KOPT-K1 (cell line): ENCODE measurements around the gene CACNA1S.

Experiments used
- H3K27ac ChIP-seq: fragments of 200-600 bp; sonication (generic); 2 replicates; pipeline ENCODE4 v1.5.1; 2016; ENCODE audit warnings: antibody characterized with exemption, mild to moderate bottlenecking, low read depth, low read length; ENCODE audit not compliant: poor library complexity, severe bottlenecking
- H3K36me3 ChIP-seq: fragments of 200-600 bp; sonication (generic); 2 replicates; pipeline ENCODE4 v1.5.1; 2017; ENCODE audit warnings: antibody characterized with exemption, mild to moderate bottlenecking, low read length, moderate library complexity; ENCODE audit not compliant: insufficient read depth
- H3K9me3 ChIP-seq: fragments of 200-600 bp; sonication (generic); 2 replicates; pipeline ENCODE4 v1.5.1; 2017; ENCODE audit warnings: antibody characterized with exemption, low read length, mild to moderate bottlenecking; ENCODE audit not compliant: insufficient read depth, poor library complexity, severe bottlenecking

CACNA1S gene

GRCh38 chr1:201096977-201097856 lies 15.0 kb downstream of the CACNA1S start:
- no peaks in the 10 kb centered on the region for H3K36me3 ChIP-seq
- no peaks in the 10 kb centered on the region for H3K9me3 ChIP-seq
- H3K27ac ChIP-seq = no peak overlapping the region

GRCh38 chr1:201096041-201096461 lies 16.2 kb downstream of the CACNA1S start:
- no peak overlapping the region for H3K27ac ChIP-seq
- no peaks in the 10 kb centered on the region for H3K36me3 ChIP-seq
- H3K9me3 ChIP-seq = no peaks in the 10 kb centered on the region

- H3K36me3 ChIP-seq = no peaks in the 10 kb centered on the region
- no peak overlapping the region for H3K27ac ChIP-seq
- no peaks in the 10 kb centered on the region for H3K9me3 ChIP-seq
These were observed 16.6 kb downstream of the CACNA1S start for GRCh38 chr1:201095581-201095980.

GRCh38 chr1:201094832-201095231 lies 17.4 kb downstream of the CACNA1S start:
- Histone ChIP-seq H3K9me3 (no peaks in the 10 kb centered on the region), H3K36me3 (no peaks in the 10 kb centered on the region), H3K27ac (no peak overlapping the region)

GRCh38 chr1:201093962-201094361 lies 18.3 kb downstream of the CACNA1S start:
- Histone ChIP-seq H3K36me3 (no peaks in the 10 kb centered on the region), H3K27ac (no peak overlapping the region), H3K9me3 (no peaks in the 10 kb centered on the region)

- no peak overlapping the region for H3K27ac ChIP-seq
- H3K9me3 ChIP-seq = no peaks in the 10 kb centered on the region
- H3K36me3 ChIP-seq = no peaks in the 10 kb centered on the region
These were observed 18.7 kb downstream of the CACNA1S start for GRCh38 chr1:201093561-201093960.

- no peaks in the 10 kb centered on the region for H3K9me3 ChIP-seq
- no peak overlapping the region for H3K27ac ChIP-seq
- H3K36me3 ChIP-seq = no peaks in the 10 kb centered on the region
These were observed 19.5 kb downstream of the CACNA1S start for GRCh38 chr1:201092738-201093137.

- H3K27ac ChIP-seq = no peak overlapping the region
- no peaks in the 10 kb centered on the region for H3K9me3 ChIP-seq
- no peaks in the 10 kb centered on the region for H3K36me3 ChIP-seq
These were observed 21.0 kb downstream of the CACNA1S start for GRCh38 chr1:201091256-201091655.

GRCh38 chr1:201090541-201090940 lies 21.7 kb downstream of the CACNA1S start:
- H3K27ac ChIP-seq = no peak overlapping the region
- no peaks in the 10 kb centered on the region for H3K9me3 ChIP-seq
- H3K36me3 ChIP-seq = no peaks in the 10 kb centered on the region

- Histone ChIP-seq H3K9me3 (no peaks in the 10 kb centered on the region), H3K36me3 (no peaks in the 10 kb centered on the region), H3K27ac (no peak overlapping the region)
These were observed 22.6 kb downstream of the CACNA1S start for GRCh38 chr1:201089596-201089995.

- Histone ChIP-seq H3K27ac (no peak overlapping the region), H3K9me3 (no peaks in the 10 kb centered on the region), H3K36me3 (no peaks in the 10 kb centered on the region)
These were observed 23.2 kb downstream of the CACNA1S start for GRCh38 chr1:201088901-201089525.

- Histone ChIP-seq H3K36me3 (no peaks in the 10 kb centered on the region), H3K27ac (no peak overlapping the region), H3K9me3 (no peaks in the 10 kb centered on the region)
These were observed 23.8 kb downstream of the CACNA1S start for GRCh38 chr1:201088395-201088794.

GRCh38 chr1:201085902-201086735 lies 26.1 kb downstream of the CACNA1S start:
- Histone ChIP-seq H3K36me3 (no peaks in the 10 kb centered on the region), H3K27ac (no peak overlapping the region), H3K9me3 (no peaks in the 10 kb centered on the region)

GRCh38 chr1:201084295-201084694 lies 27.9 kb downstream of the CACNA1S start:
- Histone ChIP-seq H3K27ac (no peak overlapping the region), H3K36me3 (no peaks in the 10 kb centered on the region), H3K9me3 (no peaks in the 10 kb centered on the region)

- Histone ChIP-seq H3K9me3 (no peaks in the 10 kb centered on the region), H3K36me3 (no peaks in the 10 kb centered on the region), H3K27ac (no peak overlapping the region)
These were observed 28.5 kb downstream of the CACNA1S start for GRCh38 chr1:201083741-201084140.
